HEK293T (cell line): Measurements from ENCODE around the gene NRP1.

Source experiments
- CTCF ChIA-PET: fragments of 350-600 bp; formaldehyde crosslinking; extraction: SDS; loops from one replicate; lab custom pipeline; 2021; ENCODE audit warnings: antibody characterized with exemption, inconsistent platforms; lab: Yijun Ruan, JAX
- POLR2A ChIA-PET: fragments of 350-600 bp; formaldehyde crosslinking; extraction: SDS; loops from one replicate; lab custom pipeline; 2020; ENCODE audit warnings: antibody characterized with exemption, inconsistent platforms; lab: Yijun Ruan, JAX
- DNase-seq: peaks from one replicate; pipeline ENCODE4 v3.0.0; 2012; ENCODE audit warnings: mixed read lengths; ENCODE audit errors: extremely low spot score
- ARNT ChIP-seq: fragments of 450-650 bp; IDR thresholded peaks from 2 replicates; pipeline ENCODE4 v1.6.1; 2017; ENCODE audit warnings: mild to moderate bottlenecking
- BHLHE40 ChIP-seq: fragments of 450-650 bp; IDR thresholded peaks from 2 replicates; pipeline ENCODE4 v1.6.1; 2016; ENCODE audit warnings: mild to moderate bottlenecking, moderate library complexity, borderline replicate concordance
- CTBP1 ChIP-seq: fragments of 450-650 bp; IDR thresholded peaks from 2 replicates; pipeline ENCODE4 v1.6.1; 2016; ENCODE audit warnings: borderline replicate concordance
- ELF4 ChIP-seq: fragments of 450-650 bp; IDR thresholded peaks from 2 replicates; pipeline ENCODE4 v1.6.1; 2017; ENCODE audit warnings: antibody characterized with exemption
- FOXA1 ChIP-seq: fragments of 450-650 bp; IDR thresholded peaks from 2 replicates; pipeline ENCODE4 v1.6.1; 2016; ENCODE audit warnings: mild to moderate bottlenecking
- FOXK2 ChIP-seq: fragments of 450-650 bp; IDR thresholded peaks from 2 replicates; pipeline ENCODE4 v1.6.1; 2016; ENCODE audit warnings: mild to moderate bottlenecking
- FOXM1 ChIP-seq: fragments of 450-650 bp; IDR thresholded peaks from 2 replicates; pipeline ENCODE4 v1.6.1; 2017; ENCODE audit warnings: mild to moderate bottlenecking, borderline replicate concordance
- HDGF ChIP-seq: fragments of 450-650 bp; IDR thresholded peaks from 2 replicates; pipeline ENCODE4 v1.6.1; 2017; ENCODE audit warnings: antibody characterized with exemption, borderline replicate concordance
- L3MBTL2 ChIP-seq: fragments of 450-650 bp; conservative IDR thresholded peaks from 2 replicates; pipeline ENCODE4 v1.6.1; 2016; ENCODE audit warnings: mild to moderate bottlenecking
- LEF1 ChIP-seq: fragments of 450-650 bp; IDR thresholded peaks from 2 replicates; pipeline ENCODE4 v1.6.1; 2017; ENCODE audit warnings: mild to moderate bottlenecking, borderline replicate concordance
- NFRKB ChIP-seq: fragments of 450-650 bp; IDR thresholded peaks from 2 replicates; pipeline ENCODE4 v1.6.1; 2016; ENCODE audit warnings: mild to moderate bottlenecking, moderate library complexity
- SP1 ChIP-seq: fragments of 450-650 bp; IDR thresholded peaks from 2 replicates; pipeline ENCODE4 v1.6.1; 2017
- SUZ12 ChIP-seq: fragments of 450-650 bp; IDR thresholded peaks from 2 replicates; pipeline ENCODE4 v1.6.1; 2016; ENCODE audit warnings: mild to moderate bottlenecking
- TARDBP ChIP-seq: fragments of 450-650 bp; IDR thresholded peaks from 2 replicates; pipeline ENCODE4 v1.6.1; 2016
- ZNF384 ChIP-seq: fragments of 450-650 bp; IDR thresholded peaks from 2 replicates; pipeline ENCODE4 v1.6.1; 2016
- TF ChIP-seq, protein P1 (sequence below): fragments of 450-650 bp; IDR thresholded peaks from 2 replicates; pipeline ENCODE4 v1.6.1; 2016

Gene NRP1

GRCh38 chr10:33229949-33230267 is 104.6 kb downstream of the NRP1 start:
- no peak for DNase-seq
- POLR2A ChIA-PET, result no interaction called here
- CTCF ChIA-PET, result no interaction called here
- no peak for TF ChIP-seq ELF4
- no peak for TF ChIP-seq ARNT
- no peak for TF ChIP-seq FOXK2
- TF ChIP-seq LEF1, result no peak
- no peak for TF ChIP-seq SP1
- TF ChIP-seq FOXA1, result no peak
- TF ChIP-seq TARDBP, result no peak
- TF ChIP-seq HDGF, result no peak
- no peak for TF ChIP-seq CTBP1
- TF ChIP-seq, protein P1, sequence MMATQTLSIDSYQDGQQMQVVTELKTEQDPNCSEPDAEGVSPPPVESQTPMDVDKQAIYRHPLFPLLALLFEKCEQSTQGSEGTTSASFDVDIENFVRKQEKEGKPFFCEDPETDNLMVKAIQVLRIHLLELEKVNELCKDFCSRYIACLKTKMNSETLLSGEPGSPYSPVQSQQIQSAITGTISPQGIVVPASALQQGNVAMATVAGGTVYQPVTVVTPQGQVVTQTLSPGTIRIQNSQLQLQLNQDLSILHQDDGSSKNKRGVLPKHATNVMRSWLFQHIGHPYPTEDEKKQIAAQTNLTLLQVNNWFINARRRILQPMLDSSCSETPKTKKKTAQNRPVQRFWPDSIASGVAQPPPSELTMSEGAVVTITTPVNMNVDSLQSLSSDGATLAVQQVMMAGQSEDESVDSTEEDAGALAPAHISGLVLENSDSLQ, result no peak
- no peak for TF ChIP-seq FOXM1
- TF ChIP-seq L3MBTL2, result no peak
- TF ChIP-seq ZNF384, result no peak
- no peak for TF ChIP-seq BHLHE40
- TF ChIP-seq SUZ12, result no peak
- TF ChIP-seq NFRKB, result no peak

- ChIA-PET POLR2A (no interaction called here), CTCF (no interaction called here)
- no peak for DNase-seq
- no peak for TF ChIP-seq ZNF384
- no peak for TF ChIP-seq FOXM1
- no peak for TF ChIP-seq FOXK2
- TF ChIP-seq SUZ12, result no peak
- no peak for TF ChIP-seq HDGF
- no peak for TF ChIP-seq TARDBP
- no peak for TF ChIP-seq SP1
- TF ChIP-seq, protein P1, result no peak
- no peak for TF ChIP-seq ARNT
Measured at GRCh38 chr10:33229252-33229948, 105.1 kb downstream of the NRP1 start.

GRCh38 chr10:33228426-33228825 is 106.0 kb downstream of the NRP1 start:
- no peak for TF ChIP-seq NFRKB
- TF ChIP-seq BHLHE40, result no peak
- no peak for TF ChIP-seq HDGF
- TF ChIP-seq, protein P1, result no peak
- no peak for TF ChIP-seq CTBP1
- TF ChIP-seq FOXA1, result no peak
- no peak for DNase-seq
- ChIA-PET POLR2A (no interaction called here), CTCF (no interaction called here)

- CTCF ChIA-PET, result no interaction called here
- no peak for DNase-seq
- TF ChIP-seq FOXK2, result no peak
- TF ChIP-seq L3MBTL2, result no peak
- TF ChIP-seq HDGF, result no peak
- TF ChIP-seq ARNT, result no peak
- no peak for TF ChIP-seq ELF4
- TF ChIP-seq BHLHE40, result no peak
- TF ChIP-seq NFRKB, result no peak
- TF ChIP-seq CTBP1, result no peak
- no peak for TF ChIP-seq SUZ12
- no peak for TF ChIP-seq TARDBP
- POLR2A ChIA-PET, result no interaction called here
Measured at GRCh38 chr10:33227489-33227888, 107.0 kb downstream of the NRP1 start.

GRCh38 chr10:33224251-33224965 is 110.1 kb downstream of the NRP1 start:
- ChIA-PET CTCF (no interaction called here), POLR2A (no interaction called here)
- no peak for TF ChIP-seq L3MBTL2
- no peak for TF ChIP-seq HDGF
- TF ChIP-seq ZNF384, result no peak
- no peak for TF ChIP-seq FOXA1
- TF ChIP-seq CTBP1, result no peak
- no peak for TF ChIP-seq FOXM1
- TF ChIP-seq TARDBP, result no peak
- TF ChIP-seq SUZ12, result no peak
- TF ChIP-seq LEF1, result no peak
- TF ChIP-seq, protein P1, result no peak
- no peak for TF ChIP-seq ARNT
- TF ChIP-seq BHLHE40, result no peak
- DNase-seq, result no peak
